ENCODE results near the gene CCDC112.

DNA sequence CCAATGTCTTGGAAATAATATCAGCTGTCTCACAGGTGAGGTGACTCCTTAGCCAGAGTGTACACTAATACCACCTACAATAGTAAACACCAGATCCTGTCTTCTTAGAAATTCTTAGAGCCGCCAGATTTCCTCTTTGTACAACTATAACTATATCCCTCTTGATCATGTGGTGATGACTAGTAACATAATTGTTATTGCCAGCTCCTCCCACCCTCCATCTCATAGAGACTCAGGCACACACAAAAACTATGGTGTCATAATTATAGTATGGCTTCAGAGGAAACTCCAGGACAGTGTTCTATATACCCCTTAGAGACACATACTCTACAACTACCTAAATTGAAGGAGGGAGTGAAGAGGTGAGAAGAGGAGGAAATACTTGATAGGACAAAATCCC is 66.8 kb downstream of the CCDC112 start:
- TF ChIP-seq POLR2A (conservative IDR thresholded peaks at IDR 0.05) (no peak), TGIF2 (CRISPR knock-in tag; IDR thresholded peaks at IDR 0.05) (no peak), HNRNPUL1 (IDR thresholded peaks at IDR 0.05; ENCODE audit: low read length) (no peak), CBX1 (IDR thresholded peaks at IDR 0.05; ENCODE audit: low read depth) (no peak), SUPT5H (IDR thresholded peaks at IDR 0.05) (no peak), ZNF668 (CRISPR knock-in tag; IDR thresholded peaks at IDR 0.05) (no peak)
- TF ChIP-seq, protein P1, sequence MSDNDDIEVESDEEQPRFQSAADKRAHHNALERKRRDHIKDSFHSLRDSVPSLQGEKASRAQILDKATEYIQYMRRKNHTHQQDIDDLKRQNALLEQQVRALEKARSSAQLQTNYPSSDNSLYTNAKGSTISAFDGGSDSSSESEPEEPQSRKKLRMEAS (CRISPR knock-in tag; IDR thresholded peaks at IDR 0.05) = no peak

All from K562 (cell line).